ENCODE data around the gene SMCR8.

SMCR8 gene

GRCh38 chr17:18280766-18281371 lies 34.2 kb upstream of the SMCR8 start:
- TF ChIP-seq CTCF (IDR thresholded peaks at IDR 0.05) = no peak

- TF ChIP-seq CTCF (IDR thresholded peaks at IDR 0.05) = no peak
Observed at GRCh38 chr17:18281788-18282187, 33.3 kb upstream of the SMCR8 start.

- no peak for TF ChIP-seq CTCF (IDR thresholded peaks at IDR 0.05)
Observed at GRCh38 chr17:18285296-18285695, 29.8 kb upstream of the SMCR8 start.

GRCh38 chr17:18291718-18292540 lies 23.2 kb upstream of the SMCR8 start:
- TF ChIP-seq CTCF (IDR thresholded peaks at IDR 0.05) = no peak

- TF ChIP-seq CTCF (IDR thresholded peaks at IDR 0.05) = no peak
Observed at GRCh38 chr17:18300725-18301480, 14.2 kb upstream of the SMCR8 start.

GRCh38 chr17:18309202-18309601 lies 5.9 kb upstream of the SMCR8 start:
- no peak for TF ChIP-seq CTCF (IDR thresholded peaks at IDR 0.05)

GRCh38 chr17:18314059-18314730 lies 898 bp upstream of the SMCR8 start:
- no peak for TF ChIP-seq CTCF (IDR thresholded peaks at IDR 0.05)

Data from LNCAP (cell line).